Measurements from ENCODE around the gene ITGAE.

- TF ChIP-seq EZH2 (IDR thresholded peaks at IDR 0.05) (no peak), CTCF (IDR thresholded peaks at IDR 0.05) (no peak)
Measured at GRCh38 chr17:3788200-3788599, 12.8 kb downstream of the ITGAE start.
